Right forelimb (tissue), 1 donor: ENCODE results near the gene FUT4.
"Not testable (repeated sequence)": the region's sequence is repeated elsewhere in the genome, so short reads cannot be mapped to it uniquely, and the experiment has no call there.

Experiments
- DNase-seq: peaks from one replicate; pipeline ENCODE4 v3.0.0-alpha.2; 2018

FUT4 gene

DNA sequence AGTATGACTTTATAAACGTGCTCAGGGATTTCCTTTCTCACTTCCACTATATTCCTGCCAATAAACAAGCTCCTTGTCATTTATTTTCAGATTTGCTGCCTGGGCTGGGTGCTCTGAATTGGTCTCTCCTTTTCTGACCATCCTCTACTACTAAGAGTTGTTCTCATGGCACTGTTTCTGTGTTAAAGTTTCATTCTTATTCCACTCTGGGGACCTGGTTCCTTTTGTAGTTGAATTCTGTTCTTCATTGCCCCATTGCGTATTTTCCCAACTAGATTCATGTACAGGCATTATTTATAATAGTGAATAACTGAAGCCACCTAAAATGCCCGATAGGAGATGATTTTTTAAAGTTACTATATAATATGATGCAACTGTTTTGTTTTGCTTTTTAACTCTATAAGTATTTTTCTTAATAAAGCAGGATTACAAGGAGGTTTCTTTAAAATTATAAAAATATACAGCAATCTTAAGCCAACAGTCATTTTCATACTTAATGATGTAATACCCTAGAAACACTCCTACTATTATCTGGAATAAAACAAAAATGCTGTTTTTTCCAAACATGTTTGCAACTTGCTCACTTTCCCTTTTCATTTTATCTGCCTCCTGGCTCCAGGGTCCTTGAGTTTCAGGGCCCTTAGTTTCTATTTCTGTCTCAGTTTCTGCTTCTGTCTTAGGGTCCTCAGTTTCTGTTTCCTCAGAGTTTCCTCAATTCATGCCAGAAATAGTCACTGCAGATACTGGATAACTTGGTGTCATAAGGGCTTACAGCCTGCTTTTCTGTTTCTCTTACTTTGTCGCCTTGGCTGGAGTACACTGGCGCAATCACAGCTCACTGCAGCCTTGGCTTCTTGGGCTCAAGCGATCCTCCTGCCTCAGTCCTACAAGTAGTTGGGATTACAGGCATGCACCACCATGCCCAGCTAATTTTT, 9.8 kb upstream of the FUT4 start:
- no peak for DNase-seq

GRCh38 chr11:94536386-94536785, 7.3 kb upstream of the FUT4 start:
- no peak for DNase-seq

DNA sequence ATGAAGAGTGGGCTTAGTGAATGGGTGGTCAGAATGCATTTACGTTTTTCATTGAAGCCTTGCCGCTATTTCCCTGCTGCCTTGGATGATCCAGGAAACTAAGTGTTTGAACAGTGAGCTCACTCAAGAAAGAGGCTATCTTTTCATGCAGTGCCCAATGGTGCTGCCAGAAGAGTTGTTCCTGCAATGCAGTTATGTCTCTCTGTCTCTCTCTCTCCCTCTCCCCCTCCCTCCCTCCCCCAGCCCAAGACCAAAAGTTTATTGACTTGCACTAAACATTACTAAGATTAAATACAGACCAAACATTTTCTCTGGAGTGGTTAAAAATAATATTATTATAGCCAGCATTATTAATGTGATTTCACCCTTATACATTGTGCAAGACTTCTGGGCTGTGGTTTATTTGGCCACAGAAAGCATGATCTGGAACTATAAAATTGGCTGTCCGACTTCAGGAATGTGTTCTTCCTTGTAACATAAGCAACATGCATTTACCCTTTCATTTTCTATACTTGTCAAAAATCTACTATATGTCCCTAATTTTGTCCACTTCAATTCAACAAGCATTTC, 6.6 kb upstream of the FUT4 start:
- no peak for DNase-seq

DNA sequence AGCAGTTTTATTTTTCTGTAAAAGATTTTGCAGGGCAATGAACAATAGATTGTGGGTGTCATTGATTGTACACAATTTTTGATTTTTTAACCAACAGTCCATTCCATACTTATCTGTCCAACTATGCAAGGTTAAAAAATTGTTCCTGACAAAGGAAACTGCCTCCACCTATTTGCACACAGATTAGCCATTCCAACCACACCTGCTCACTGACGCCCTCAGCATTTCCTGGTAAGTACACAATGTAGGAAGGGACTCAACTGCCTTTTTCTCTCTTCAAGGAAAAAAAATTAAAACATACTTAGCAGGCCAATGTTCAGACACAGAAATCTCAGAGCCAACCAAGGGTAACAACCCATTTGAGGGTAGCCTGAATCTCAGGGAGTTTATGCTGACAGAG, 4.3 kb upstream of the FUT4 start:
- DNase-seq, result no peak

GRCh38 chr11:94544646-94545263, 1.0 kb downstream of the FUT4 start:
- DNase-seq, result peak; percentile 55

DNA sequence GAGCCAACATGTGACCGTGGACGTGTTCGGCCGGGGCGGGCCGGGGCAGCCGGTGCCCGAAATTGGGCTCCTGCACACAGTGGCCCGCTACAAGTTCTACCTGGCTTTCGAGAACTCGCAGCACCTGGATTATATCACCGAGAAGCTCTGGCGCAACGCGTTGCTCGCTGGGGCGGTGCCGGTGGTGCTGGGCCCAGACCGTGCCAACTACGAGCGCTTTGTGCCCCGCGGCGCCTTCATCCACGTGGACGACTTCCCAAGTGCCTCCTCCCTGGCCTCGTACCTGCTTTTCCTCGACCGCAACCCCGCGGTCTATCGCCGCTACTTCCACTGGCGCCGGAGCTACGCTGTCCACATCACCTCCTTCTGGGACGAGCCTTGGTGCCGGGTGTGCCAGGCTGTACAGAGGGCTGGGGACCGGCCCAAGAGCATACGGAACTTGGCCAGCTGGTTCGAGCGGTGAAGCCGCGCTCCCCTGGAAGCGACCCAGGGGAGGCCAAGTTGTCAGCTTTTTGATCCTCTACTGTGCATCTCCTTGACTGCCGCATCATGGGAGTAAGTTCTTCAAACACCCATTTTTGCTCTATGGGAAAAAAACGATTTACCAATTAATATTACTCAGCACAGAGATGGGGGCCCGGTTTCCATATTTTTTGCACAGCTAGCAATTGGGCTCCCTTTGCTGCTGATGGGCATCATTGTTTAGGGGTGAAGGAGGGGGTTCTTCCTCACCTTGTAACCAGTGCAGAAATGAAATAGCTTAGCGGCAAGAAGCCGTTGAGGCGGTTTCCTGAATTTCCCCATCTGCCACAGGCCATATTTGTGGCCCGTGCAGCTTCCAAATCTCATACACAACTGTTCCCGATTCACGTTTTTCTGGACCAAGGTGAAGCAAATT, 1.8 kb downstream of the FUT4 start:
- DNase-seq, result no peak

- DNase-seq, result no peak
Measured at GRCh38 chr11:94546162-94546470, 2.4 kb downstream of the FUT4 start.

DNA sequence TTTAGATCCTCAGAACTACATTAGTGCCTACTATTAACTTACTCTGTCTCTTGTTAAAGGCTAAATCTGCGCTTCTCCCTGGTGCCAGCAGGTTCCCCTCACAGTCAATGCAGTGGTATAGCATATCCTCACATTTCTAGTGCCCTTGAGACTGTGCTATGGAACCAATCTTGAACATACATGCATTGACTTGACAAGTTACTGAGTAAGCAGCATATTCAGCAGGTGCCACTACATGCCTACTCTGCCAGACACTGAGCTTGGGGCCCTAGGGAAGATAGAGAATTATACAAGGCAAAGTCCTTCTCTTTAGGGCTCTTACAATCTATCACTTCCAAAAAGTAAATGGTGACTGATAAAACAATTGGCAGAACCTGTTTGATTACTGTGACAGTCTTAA, 3.2 kb downstream of the FUT4 start:
- no peak for DNase-seq

DNA sequence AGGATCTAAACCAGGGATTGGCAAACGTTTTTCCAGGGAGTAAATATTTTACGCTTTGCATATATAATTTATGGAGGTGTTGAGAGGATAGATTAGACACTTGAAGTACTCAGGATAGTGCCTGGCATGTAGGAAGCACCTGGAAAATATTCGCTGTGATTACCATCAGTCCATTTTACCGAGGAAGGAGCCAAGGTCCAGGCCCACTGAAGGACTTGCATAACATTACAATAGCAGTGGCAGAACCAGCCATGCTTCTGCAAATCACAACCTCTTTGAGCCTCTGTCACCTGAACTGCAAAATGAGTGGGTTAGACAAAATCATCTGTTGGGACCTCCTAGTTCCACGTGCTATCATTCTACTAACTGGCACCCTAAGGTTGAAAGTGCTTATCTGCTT, 5.4 kb downstream of the FUT4 start:
- DNase-seq, result no peak

GRCh38 chr11:94550513-94550912, 6.8 kb downstream of the FUT4 start:
- no peak for DNase-seq

GRCh38 chr11:94553938-94554337, 10.2 kb downstream of the FUT4 start:
- DNase-seq, result no peak

DNA sequence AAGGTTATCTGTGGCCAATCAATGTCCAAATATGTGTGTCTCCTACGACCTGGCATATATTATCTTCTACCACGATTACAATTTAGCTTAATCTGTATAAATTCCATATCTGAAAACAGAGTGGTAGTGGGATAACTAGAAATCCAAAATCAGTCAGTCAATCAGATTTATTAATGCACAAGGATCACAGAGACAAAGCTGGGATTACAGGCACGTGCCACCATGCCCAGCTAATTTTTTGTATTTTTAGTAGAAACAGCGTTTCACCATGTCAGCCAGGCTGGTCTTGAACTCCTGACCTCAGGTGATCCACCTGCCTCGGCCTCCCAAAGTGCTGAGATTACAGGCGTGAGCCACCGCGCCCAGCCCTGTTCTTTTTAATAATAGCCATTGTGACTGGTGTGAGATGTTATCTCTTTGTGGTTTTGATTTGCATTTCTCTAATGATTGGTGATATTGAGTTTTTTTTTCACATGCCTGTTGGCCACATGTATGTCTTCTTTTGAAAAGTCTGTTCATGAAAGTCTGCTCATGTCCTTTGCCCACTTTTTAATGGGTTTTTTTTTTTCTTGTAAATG, 12.1 kb downstream of the FUT4 start:
- DNase-seq, result not testable (repeated sequence)

DNA sequence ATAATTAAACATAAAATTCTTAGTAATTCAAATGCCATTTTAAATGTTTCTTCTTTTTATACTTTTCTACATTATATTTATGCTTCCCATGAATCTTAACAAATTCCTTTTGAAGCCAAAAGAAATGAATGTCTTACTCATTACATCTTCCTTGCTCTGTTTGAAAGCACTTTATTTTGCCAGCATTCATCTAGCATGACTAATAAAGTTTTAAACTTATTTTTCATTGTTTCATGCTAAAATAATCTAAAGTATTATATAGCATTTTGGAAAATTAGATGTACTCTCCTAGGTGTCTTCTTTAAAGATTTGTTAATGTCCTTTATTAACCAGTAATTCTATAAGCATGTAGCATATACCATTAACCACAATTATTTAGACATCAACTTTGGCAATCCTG, 13.7 kb downstream of the FUT4 start:
- no peak for DNase-seq

- DNase-seq, result no peak
Measured at GRCh38 chr11:94557992-94558391, 14.3 kb downstream of the FUT4 start.

GRCh38 chr11:94558468-94558867, 14.7 kb downstream of the FUT4 start:
- no peak for DNase-seq

DNA sequence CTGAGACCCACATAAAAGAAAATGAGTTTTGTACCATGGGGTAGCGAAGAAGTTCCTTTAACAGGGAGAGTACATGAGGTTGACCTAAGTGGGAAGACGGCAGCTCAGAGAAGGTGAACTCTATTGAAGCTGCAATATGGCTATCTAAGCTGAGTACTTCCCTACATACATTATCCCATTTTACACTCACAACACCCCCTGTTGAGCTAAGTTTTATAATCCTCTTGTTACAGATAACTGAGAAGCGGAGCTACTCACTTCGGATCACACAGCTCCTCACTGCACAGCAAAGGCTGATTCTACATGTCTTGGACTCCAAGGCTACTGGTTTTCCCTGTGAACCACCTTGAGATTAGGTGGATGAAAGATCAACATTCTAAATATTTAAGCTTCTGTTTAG, 15.2 kb downstream of the FUT4 start:
- DNase-seq, result no peak

- DNase-seq, result no peak
Measured at GRCh38 chr11:94559361-94559760, 15.6 kb downstream of the FUT4 start.

DNA sequence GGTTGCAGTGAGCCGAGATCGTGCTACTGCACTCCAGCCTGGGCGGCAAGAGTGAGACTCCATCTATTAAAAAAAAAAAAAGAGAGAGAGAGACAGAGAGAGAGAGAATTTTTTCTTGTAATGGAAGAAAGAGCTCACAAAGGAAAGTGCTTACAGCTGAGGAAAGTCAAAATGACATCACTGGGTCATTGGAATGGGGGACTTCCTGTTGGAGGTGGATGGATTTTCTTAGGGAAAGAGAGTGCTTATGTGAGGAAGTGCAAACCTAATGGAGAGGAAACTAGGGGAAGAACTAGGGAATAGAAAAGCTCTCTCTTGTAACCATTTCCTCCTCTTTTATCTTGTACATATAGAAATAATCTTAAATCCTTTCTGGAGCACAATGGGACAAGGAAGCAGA, 17.1 kb downstream of the FUT4 start:
- no peak for DNase-seq

DNA sequence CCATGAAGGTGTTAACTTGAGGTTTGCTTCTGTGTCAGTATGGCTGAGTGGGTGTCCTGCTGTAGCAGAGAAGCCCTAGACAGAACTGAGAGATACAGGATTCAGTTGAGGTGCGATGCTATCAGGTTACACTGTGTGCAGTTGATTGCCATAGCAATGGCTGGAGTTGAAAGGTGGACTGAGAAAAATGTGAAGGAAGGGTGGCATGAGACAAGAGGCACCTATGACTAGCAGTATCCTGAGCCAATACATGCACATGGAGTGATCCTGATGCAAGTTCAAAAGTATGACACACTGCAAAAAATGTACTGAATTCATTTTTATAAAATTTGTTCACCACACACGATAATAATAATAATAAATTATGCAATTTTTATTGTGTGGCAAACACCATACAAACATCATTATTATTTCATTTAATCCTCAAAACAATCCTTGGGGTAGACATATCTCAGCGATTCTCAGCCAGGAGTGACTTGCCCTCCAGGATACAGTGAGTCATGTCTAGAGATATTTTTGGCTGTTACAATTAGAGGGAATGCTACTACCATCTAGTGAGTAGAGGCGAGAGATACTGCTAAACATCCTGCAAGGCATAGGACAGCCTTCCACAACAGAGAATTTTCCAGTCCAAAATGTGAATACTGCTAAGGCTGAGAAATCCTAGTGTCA, 19.6 kb downstream of the FUT4 start:
- no peak for DNase-seq

GRCh38 chr11:94563848-94564467, 20.2 kb downstream of the FUT4 start:
- no peak for DNase-seq

DNA sequence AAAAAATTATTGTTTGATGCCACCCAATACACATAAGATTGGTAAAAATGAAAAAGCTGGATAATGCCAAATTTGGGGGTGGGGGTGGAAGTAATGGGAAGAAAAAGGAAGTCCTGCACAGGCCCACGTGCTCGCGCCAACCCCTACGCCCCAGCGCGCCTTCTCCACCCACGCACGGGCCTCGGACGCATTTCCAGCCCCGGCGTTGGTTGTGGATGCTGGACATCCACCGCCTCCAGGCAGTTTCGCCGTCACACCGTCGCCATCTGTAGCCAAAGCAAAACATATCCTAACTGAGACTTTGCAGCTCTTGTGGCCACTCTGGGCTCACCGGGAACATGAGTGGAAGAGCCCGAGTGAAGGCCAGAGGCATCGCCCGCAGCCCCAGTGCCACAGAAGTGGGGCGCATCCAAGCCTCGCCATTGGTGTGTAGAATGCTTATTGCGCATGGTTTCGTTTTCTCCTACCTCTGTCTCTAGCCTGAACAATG, 23.5 kb downstream of the FUT4 start, which contains the start of gene PIWIL4:
TSS of gene PIWIL4 (plus strand) at position 188 of the 490 bp plus-strand sequence. CDS start at position 339, 151 bp downstream.
- DNase-seq, result no peak
